GM23248 (cell line): Measurements from ENCODE around the gene G6PC3. TPM values are rescaled to one million over a fixed set of nuclear protein-coding genes. Genes with fewer than 3 reads are reported as not detected.

Source experiments
- DNase-seq: peaks from one replicate; pipeline ENCODE4 v3.0.0-alpha.2; 2015
- H2AFZ ChIP-seq: fragments of 200-600 bp; sonication (generic); 2 replicates; pipeline ENCODE4 v1.6.1; 2016; ENCODE audit warnings: antibody characterized with exemption
- H3F3A ChIP-seq: fragments of 200-600 bp; sonication (generic); 2 replicates; pipeline ENCODE4 v1.6.1; 2016; ENCODE audit warnings: mild to moderate bottlenecking, antibody characterized with exemption, mixed run types; ENCODE audit not compliant: insufficient read depth
- H3K27ac ChIP-seq: fragments of 200-600 bp; sonication (generic); 2 replicates; pipeline ENCODE4 v1.5.1; 2016; ENCODE audit warnings: mild to moderate bottlenecking
- H3K27me3 ChIP-seq: fragments of 200-600 bp; sonication (generic); replicated peaks from 2 replicates; pipeline ENCODE4 v1.6.1; 2016; ENCODE audit warnings: mild to moderate bottlenecking; ENCODE audit not compliant: insufficient read depth
- H3K36me3 ChIP-seq: fragments of 200-600 bp; sonication (generic); 2 replicates; pipeline ENCODE4 v1.6.1; 2016; ENCODE audit warnings: low read depth, mild to moderate bottlenecking
- H3K4me1 ChIP-seq: fragments of 200-600 bp; sonication (generic); 2 replicates; pipeline ENCODE4 v1.6.1; 2016; ENCODE audit warnings: mild to moderate bottlenecking; ENCODE audit not compliant: insufficient read depth
- H3K4me2 ChIP-seq: fragments of 200-600 bp; sonication (generic); one replicate; pipeline ENCODE4 v1.6.1; 2016; ENCODE audit warnings: mild to moderate bottlenecking; ENCODE audit not compliant: unreplicated experiment
- H3K4me3 ChIP-seq: fragments of 200-600 bp; sonication (generic); 2 replicates; pipeline ENCODE4 v1.5.1; 2016; ENCODE audit warnings: mild to moderate bottlenecking
- H3K79me2 ChIP-seq: fragments of 200-600 bp; sonication (generic); 2 replicates; pipeline ENCODE4 v1.6.1; 2016; ENCODE audit warnings: mild to moderate bottlenecking; ENCODE audit not compliant: insufficient read depth
- H3K9ac ChIP-seq: fragments of 200-600 bp; sonication (generic); 2 replicates; pipeline ENCODE4 v1.6.1; 2016; ENCODE audit warnings: mild to moderate bottlenecking
- H3K9me2 ChIP-seq: fragments of 200-600 bp; sonication (generic); 2 replicates; pipeline ENCODE4 v1.6.1; 2016; ENCODE audit warnings: mixed run types, mild to moderate bottlenecking, moderate library complexity; ENCODE audit not compliant: insufficient read depth
- H3K9me3 ChIP-seq: fragments of 200-600 bp; sonication (generic); one replicate; pipeline ENCODE4 v1.6.1; 2017; ENCODE audit warnings: low read depth
- H4K20me1 ChIP-seq: fragments of 200-600 bp; sonication (generic); 2 replicates; pipeline ENCODE4 v1.6.0; 2016; ENCODE audit not compliant: insufficient read depth
- EZH2 ChIP-seq: fragments of 200-600 bp; sonication (generic); IDR thresholded peaks from 2 replicates; pipeline ENCODE4 v1.6.1; 2018; ENCODE audit warnings: antibody characterized with exemption, mild to moderate bottlenecking; ENCODE audit not compliant: insufficient read depth, poor library complexity, severe bottlenecking
- EZH2phosphoT487 ChIP-seq: fragments of 200-600 bp; sonication (generic); IDR thresholded peaks from 2 replicates; pipeline ENCODE4 v1.6.1; 2018; ENCODE audit warnings: antibody characterized with exemption, moderate library complexity, mild to moderate bottlenecking, low read depth; ENCODE audit not compliant: insufficient read depth
- WGBS, 2 experiments: methylation state at CpG; one replicate each; pipeline ENCODE4 v1.1.6; 2015 to 2017; ENCODE audit warnings: low lambda C conversion rate in 2 of 2, low coverage in 1 of 2; ENCODE audit errors: missing lambda C conversion rate in 2 of 2; 5-methylcytosine and 5-hydroxymethylcytosine counted together
- in situ Hi-C: fragments of 300-500 bp; cut with MboI; formaldehyde crosslinking; loops from 2 replicates; pipeline ENCODE4 v1.15.0; 2020
- polyA plus RNA-seq: library from polyadenylated mRNA; unstranded; fragments of >200 nt; fragmentation: Nextera tagmentation; extraction: Ambion mirVana; gene quantifications from 2 replicates; pipeline ENCODE4 v1.2.1, GENCODE V29; 2016
- total RNA-seq: library from RNA; depleted of rRNA; stranded (reverse); fragments of >200 nt; shearing (Covaris generic); gene quantifications from 2 replicates; pipeline ENCODE4 v1.2.3, GENCODE V29; 2014

G6PC3 gene
- total and polyA plus RNA-seq, 2 experiments from 2014 or later = 68.5 to 128 TPM

GRCh38 chr17:44082256-44082927 lies 11.9 kb downstream of the G6PC3 start:
- in situ Hi-C loops = no loop called here
- H3K9me2 ChIP-seq = no peaks in the 10 kb centered on the region

GRCh38 chr17:44083250-44083849 lies 12.8 kb downstream of the G6PC3 start:
- in situ Hi-C loops = no loop called here
- Histone ChIP-seq H3K4me3 (no peak overlapping the region), H3K36me3 (no peaks in the 10 kb centered on the region; the same call in 1 of the 2 replicates), H3K27ac (no peak overlapping the region), H3K9ac (no peak overlapping the region), H3F3A (peaks cover 22% of the 10 kb centered on the region), H3K4me2 (no peak overlapping the region), H3K9me3 (no peaks in the 10 kb centered on the region), H3K9me2 (no peaks in the 10 kb centered on the region), H3K79me2 (peaks cover 8% of the 10 kb centered on the region; the same call in 1 of the 2 replicates), H3K27me3 (no peaks in the 10 kb centered on the region), H2AFZ (no peak overlapping the region), H4K20me1 (no peaks in the 10 kb centered on the region), H3K4me1 (peaks cover 22% of the 10 kb centered on the region)
- no peak for DNase-seq
- TF ChIP-seq EZH2phosphoT487 (no peak), EZH2 (no peak)
- WGBS, 2 experiments = 80 to 82% methylated on average over 12 of the region's 12 CpGs

More at GRCh38 chr17:44082256-44082927, 11.9 kb downstream of the G6PC3 start:
- TF ChIP-seq EZH2phosphoT487 (no peak), EZH2 (no peak)
- Histone ChIP-seq H3K4me1 (peaks cover 20% of the 10 kb centered on the region), H4K20me1 (no peaks in the 10 kb centered on the region), H3K4me3 (no peak overlapping the region), H3F3A (peaks cover 15% of the 10 kb centered on the region), H3K27me3 (no peaks in the 10 kb centered on the region), H3K9ac (peak overlapping the region; percentile 58; the same call in 1 of the 2 replicates), H3K9me3 (no peaks in the 10 kb centered on the region), H3K79me2 (peaks cover 8% of the 10 kb centered on the region; the same call in 1 of the 2 replicates), H3K36me3 (no peaks in the 10 kb centered on the region; the same call in 1 of the 2 replicates), H3K27ac (peak overlapping the region; percentile 77), H3K4me2 (peak overlapping the region; percentile 20), H2AFZ (no peak overlapping the region)
- DNase-seq = no peak
- 83% methylated on average over 21 of the region's 21 CpGs for WGBS, 2 experiments

- H4K20me1 ChIP-seq = no peaks in the 10 kb centered on the region
- peaks cover 22% of the 10 kb centered on the region for H3K4me1 ChIP-seq
- H3K27ac ChIP-seq = no peak overlapping the region
- H3K9me2 ChIP-seq = no peaks in the 10 kb centered on the region
- no peak overlapping the region for H3K4me3 ChIP-seq
- WGBS, 2 experiments = 76 to 85% methylated on average over 10 of the region's 10 CpGs
- H3K27me3 ChIP-seq = no peaks in the 10 kb centered on the region
- H3F3A ChIP-seq = peaks cover 26% of the 10 kb centered on the region
- DNase-seq = peak; percentile 47
- no peaks in the 10 kb centered on the region; the same call in 1 of the 2 replicates for H3K36me3 ChIP-seq
- TF ChIP-seq EZH2 (no peak), EZH2phosphoT487 (no peak)
- in situ Hi-C loops = no loop called here
- H2AFZ ChIP-seq = no peak overlapping the region
- H3K9me3 ChIP-seq = no peaks in the 10 kb centered on the region
- H3K79me2 ChIP-seq = peaks cover 8% of the 10 kb centered on the region; the same call in 1 of the 2 replicates
- H3K4me2 ChIP-seq = no peak overlapping the region
- no peak overlapping the region for H3K9ac ChIP-seq
These were observed 13.6 kb downstream of the G6PC3 start for GRCh38 chr17:44084131-44084538.

- Histone ChIP-seq H2AFZ (no peak overlapping the region), H3K27me3 (no peaks in the 10 kb centered on the region), H3K4me3 (no peak overlapping the region), H3K4me1 (peaks cover 22% of the 10 kb centered on the region), H3K4me2 (no peak overlapping the region), H3K9ac (no peak overlapping the region), H3K27ac (no peak overlapping the region), H3K79me2 (peaks cover 8% of the 10 kb centered on the region; the same call in 1 of the 2 replicates), H3K9me2 (no peaks in the 10 kb centered on the region), H3F3A (peaks cover 26% of the 10 kb centered on the region), H4K20me1 (no peaks in the 10 kb centered on the region), H3K9me3 (no peaks in the 10 kb centered on the region), H3K36me3 (no peaks in the 10 kb centered on the region; the same call in 1 of the 2 replicates)
- TF ChIP-seq EZH2phosphoT487 (no peak), EZH2 (no peak)
- in situ Hi-C loops = no loop called here
- WGBS, 2 experiments = 85 to 89% methylated on average over 7 of the region's 7 CpGs
- no peak for DNase-seq
These were observed 14.4 kb downstream of the G6PC3 start for GRCh38 chr17:44084921-44085320.
